HG03439 (cell line): ENCODE results near the gene FAM107B.

Source experiments
- ATAC-seq: cut with Tn5 transposase; IDR thresholded peaks from one replicate; pipeline ENCODE4 v1.9.1; 2021; ENCODE audit warnings: mild to moderate bottlenecking, moderate library complexity; ENCODE audit not compliant: unreplicated experiment

The FAM107B gene

DNA sequence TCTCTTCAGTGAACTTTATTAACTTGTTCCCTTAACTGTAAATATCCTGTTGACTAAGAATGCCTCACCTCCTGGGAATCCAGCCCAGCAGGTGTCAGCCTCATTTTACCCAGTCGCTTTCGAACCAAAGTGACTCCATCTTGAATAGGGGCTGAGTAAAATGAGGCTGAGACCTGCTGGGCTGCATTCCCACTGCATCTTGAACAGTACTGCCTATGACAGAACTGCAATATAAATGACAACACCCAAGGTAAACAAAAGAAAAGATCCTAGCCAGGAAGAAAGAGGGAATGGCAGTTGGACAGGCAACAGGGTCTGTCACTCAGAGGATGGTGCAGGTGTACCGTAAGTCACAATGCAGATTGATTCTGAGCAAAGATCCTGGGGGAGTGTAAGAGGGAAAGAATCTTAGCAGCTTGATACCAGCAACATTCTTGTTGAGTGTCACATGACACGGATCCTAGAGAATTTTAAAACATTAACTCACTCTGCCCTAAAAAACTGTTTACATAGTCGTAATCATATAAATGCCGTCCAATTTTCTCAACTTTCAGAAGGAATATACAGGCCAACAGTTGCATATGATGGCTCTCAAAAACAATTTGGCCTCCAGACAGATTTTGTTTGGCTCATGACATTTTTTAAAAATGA is 4.4 kb upstream of the FAM107B start:
- ATAC-seq = no peak

DNA sequence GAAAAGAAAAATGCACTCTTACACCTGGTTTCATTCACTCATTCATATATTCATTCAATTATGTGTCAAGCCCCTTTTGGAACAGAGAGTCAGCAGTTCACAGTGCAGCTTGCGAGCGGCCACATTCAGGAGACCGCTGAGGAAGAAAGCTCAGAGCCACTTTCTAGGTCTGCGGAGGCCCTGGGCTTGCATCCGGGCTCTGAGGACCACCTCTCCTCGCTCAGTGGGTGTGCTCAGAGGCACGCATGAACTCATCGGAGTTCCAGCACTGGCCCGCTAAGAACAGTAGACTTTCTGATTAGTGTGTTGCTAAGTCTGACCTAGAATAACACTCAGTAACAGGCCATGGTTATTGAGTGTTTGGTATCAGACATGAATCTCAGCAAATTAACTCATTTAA is 1.8 kb upstream of the FAM107B start:
- no peak for ATAC-seq

DNA sequence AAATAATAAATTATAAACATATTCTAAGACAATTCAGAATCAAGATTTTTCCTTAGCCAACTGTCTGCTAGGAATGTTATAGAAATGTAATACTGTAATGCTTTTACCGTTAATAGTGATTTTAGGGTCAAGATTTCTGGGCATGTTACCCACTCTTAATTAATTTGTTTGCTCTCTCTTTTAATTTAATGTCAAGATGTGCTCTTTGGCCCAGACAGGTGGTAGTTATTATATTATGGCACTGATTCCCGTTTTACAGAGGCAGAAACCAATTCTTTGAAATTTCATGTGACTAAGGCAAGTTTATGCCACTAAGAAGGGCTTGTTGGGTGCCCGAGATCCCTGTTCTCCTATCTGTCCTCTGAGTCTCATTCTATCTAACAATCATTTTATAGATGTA is 959 bp upstream of the FAM107B start:
- no peak for ATAC-seq

DNA sequence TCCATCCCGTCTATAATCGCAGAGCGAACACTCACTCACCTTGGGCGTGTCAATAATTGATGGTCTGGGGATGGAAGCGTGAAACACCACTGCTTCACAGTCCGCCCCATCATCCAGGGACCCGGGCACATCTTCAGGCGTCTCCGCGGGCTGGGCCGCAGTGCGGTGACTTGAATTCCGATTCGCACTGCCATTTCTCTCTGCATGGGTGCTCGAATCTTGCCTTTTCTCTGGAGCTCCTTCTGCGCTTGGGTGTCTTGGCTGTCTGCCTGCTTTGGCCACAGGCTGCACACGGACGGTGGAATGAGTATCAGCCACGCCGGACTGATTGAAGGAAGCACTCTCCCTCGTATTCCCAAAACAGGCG is 500 bp downstream of the FAM107B start:
- no peak for ATAC-seq

DNA sequence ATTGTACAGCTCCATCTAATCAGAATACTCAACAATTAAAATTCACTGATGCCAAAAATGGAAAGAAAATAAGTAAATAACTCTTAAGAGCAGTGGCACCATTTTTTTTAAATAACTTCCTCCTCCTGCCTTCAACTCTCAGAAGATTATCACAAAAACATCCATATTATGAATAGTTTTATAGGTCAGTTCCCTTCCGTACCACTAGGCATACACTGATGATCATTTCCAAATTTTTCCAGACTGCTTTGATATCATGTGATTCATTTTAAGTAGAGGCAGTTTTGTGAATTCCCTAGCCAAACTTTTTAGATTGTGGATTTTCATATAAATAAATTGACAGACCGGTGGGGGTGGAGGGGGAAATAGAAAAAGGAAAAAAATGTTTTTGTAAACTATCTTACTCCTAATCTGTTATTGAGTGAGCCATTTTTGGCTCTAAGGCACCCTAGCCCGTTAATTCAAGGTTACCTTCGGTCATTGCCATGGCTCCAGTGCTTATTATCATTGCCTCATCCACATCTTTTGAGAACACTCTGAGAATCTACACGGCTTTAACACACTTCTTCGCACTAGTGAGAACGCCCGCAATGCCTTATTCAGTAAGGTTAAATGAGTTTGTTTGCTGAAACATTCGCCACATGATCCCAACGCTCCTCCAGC is 1.0 kb downstream of the FAM107B start:
- no peak for ATAC-seq

DNA sequence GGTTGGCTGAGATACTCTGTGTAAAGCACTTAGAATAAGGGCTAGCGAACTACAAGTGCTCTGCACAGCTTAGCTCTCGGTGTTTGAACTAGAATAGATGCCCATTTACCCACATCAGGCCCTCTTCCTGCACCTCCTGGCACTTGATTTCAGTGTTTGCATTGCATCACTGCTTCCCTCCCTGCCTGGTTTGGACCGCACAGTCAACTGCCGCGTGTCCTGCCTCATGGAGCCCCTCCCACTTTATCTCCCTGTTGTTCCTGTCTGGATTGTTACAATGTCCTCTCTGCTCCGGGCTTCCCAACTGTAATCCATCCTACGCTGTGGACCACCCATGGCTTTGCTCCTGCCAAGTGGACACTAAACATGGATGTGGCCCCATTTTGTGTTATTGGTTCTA is 2.3 kb downstream of the FAM107B start:
- no peak for ATAC-seq

DNA sequence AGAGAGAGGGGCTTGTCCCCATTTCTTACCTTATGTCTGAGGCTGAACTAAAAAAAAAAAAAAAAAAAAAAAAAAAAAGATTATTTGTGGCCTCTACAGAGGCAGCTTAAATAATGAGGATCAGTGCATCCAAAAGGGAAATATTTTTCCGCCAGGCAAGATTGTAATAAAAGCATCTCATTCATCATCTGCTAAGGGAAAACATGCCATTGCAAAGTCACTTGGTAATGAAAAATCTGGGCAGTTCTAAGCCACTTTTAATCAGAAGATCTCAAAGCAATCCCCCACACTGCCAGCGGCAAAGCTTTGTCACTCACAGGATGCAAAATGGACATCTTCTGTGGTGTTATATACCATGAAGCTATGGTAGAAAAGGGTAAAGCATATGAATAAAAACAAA is 3.8 kb downstream of the FAM107B start:
- no peak for ATAC-seq

DNA sequence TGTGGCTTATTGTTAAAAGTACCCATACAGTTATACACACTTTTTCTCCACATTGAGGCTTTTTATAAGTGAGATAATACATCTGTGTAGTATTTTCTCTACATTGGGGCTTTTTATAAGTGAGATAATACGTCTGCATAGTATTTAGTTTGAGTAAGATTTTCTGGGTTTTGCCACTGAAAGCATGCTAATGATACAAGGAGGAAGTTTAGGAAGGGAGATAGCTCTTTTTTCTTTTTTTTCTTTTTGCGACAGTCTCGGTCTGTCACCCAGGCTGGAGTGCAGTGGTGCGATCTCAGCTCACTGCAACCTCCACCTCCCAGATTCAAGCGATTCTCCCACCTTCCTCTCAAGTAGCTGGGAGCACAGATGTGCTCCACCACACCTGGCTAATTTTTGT is 13.3 kb downstream of the FAM107B start:
- no peak for ATAC-seq

DNA sequence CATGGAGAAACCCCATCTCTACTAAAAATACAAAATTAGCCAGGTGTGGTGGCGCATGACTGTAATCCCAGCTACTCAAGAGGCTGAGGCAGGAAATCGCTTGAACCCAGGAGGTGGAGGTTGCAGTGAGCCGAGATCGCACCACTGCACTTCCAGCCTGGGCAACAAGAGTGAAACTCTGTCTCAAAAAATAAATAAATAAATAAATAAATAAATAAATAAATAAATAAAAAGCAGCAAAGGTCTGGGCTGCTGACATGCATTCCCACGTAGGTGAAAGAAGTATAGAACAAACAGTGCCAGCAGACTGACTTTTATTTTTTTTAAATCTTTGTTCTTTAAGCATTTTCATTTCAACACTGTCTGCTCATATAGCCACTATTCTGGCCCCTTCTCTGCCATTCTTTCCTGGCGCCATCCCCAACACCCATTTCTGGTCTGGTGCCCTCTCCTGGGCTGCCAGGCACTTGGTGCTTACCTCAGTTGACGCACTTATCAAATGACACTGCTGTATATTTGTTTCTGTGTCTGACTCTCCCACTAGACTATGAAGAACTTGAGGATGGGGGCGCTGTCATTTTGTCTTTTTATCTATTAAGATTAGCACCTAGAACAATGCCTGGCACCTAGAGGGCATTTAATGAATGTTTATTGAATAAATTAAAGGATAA is 15.6 kb downstream of the FAM107B start:
- ATAC-seq = no peak

DNA sequence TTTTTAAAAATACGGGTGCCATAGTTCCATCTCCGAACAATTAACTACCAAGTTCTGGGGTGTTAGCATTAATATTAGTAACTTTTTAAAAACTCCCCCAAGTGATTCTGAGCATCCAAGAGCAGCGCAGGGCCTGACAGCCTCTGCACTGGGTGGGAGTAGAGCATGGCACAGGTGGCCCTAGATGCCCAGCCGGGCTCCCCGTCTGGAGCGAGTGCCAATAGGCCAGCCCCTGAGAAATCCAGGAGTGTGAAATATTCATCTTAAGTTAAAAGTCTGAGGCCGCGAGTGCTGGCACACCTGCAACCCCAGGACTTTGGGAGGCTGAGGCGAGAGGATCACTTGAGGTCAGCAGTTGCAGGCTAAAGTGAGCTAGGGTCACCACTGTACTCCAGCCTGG is 16.2 kb downstream of the FAM107B start:
- no peak for ATAC-seq

DNA sequence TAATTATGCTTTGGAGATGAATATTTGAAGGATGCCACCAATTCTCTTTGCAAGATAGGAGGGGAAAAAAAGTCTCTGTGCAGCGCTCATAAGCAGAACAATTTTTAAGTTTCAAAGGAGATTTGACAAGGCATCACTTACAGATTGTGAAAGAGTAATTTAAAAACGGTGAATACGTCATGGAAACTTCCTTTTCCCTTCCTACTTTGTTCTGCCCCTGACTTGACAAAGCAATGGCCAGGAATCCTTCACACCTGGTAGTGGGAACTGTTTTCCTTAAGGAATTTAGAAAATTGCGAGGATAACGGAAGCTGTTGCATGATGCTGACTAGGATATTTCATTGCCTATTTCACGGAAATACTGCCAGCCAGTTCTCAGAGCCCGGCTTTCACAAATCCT is 16.7 kb downstream of the FAM107B start:
- no peak for ATAC-seq

DNA sequence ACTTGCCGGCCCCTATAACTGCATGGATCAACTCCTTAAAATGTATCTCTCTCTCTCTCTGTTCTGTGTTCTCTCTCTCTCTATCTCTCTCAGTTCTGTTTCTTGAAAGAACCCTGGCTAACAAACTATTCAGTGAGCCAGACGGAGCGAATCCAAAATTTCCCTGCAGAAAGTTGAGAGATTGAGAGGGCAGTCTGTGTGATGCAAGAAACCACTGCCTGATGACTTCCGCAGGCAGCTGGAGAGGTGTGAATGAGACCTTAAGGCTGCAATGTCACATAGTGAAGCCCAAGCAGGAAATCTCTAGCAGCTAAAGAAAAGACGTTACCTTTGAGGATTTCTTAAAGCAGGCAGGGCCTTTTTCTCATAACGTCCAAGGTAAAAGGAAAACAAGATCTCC is 17.3 kb downstream of the FAM107B start:
- ATAC-seq = no peak

DNA sequence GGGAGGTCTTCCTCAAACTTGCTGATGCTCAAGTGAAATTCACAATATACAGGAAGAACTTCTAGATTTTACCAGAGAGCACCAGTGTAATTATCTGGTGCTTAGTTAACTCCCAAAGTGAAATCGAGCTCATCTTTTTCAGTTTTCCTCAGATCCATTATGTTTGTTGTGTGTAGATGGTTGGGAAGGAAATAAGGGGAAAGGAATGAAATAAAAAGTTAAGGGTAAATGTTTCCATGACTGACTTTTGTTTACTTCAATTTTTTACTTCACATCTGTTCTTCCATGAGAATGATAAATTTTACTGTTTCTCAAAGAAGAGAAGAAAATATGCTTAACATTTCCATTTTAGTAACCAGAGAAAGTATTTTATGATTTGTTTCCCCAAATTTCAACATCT is 21.3 kb downstream of the FAM107B start:
- ATAC-seq = no peak

DNA sequence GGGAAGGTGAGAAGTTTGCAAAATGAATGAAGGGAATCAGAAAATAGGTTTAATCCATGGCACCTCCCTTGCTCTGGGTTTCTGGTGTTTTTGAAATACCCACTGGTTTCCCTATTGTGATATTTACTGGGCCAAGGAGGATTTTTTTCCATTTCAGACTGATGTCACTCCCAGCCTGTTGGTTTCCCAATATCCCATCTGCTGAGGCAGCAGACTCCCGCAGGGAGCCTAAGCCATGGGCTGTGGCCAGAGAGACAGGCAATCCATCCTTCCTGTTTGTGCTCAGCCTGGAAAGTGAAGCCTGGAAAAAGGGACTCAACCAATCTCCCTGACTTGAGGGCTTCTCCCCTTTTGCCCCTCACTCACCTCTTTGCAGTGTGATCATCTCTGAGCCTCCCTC is 22.8 kb downstream of the FAM107B start:
- ATAC-seq = no peak

DNA sequence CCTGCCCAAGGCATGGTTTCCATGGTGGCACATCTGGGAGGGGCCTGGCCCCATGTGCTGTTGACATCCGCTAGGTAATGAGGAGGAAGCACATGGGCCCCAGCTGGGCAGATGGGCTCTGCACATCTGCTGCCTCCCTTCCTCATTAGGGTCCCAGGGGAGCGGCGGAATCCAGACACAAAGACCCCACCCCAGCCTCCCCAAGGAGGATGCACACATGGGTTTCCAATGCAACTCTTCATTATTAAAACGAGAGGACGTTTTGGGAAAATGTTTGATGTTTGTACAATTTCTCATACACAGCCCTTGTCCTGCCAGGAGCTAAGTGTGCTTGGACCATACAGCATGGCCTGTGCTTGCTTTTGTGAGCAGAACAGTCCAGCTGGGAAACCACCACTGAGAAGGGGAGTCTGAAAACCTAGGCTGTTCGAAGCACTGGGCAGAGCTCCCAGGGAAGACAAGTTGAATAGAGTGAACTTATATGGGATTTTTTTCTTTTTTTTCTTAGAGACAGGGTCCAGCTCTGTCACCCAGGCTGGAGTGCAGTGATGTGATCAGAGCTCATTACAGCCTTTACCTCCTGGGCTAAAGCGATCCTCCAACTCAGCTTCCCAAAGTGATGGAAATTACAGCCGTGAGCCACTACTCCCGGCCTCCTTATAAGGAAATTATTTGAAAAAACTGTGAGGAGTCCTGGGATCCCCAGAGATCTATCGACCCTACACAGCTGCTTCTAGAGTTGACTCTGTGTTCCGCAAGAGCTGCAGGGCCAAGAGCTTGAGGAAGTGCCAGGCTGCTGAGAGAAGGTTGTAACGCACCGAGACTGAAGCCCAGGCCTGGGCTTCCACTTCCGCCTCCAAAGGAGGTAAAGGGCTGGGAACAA is 23.4 kb downstream of the FAM107B start:
- ATAC-seq = no peak

DNA sequence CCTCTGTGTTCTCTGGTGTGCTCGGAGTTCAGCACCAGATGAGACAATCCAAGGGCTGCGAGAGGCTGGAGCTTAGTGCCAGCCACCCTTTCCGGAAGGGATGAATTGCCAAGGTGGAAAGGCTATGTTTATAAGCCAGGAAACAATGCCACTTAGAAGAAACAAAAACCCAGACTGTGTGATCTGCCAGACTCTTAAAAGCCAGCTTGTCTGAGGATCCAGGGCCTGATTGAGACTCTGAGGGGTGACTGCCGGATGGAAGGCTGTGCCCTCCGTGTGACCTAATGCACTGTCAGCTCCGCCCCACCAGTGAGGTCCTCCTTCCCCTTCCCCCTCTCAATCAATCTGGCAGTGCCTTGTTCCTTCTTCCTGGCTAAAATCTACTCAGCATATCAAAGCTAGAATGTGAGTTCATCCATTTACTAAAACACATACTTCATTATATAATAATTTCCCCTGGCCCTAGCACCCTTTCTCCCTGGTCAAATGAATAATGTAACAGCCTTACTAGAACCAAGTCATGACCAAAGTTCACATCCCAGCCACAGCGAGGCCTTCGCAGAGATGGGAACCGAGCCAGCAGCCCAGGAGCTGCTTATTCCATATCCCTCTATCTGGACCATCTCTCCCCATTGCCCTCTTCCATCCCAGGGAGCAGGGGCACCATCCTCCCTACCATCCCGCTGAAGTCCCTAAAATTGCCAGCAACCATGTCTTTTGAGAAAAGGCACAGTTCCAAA is 25.5 kb downstream of the FAM107B start:
- ATAC-seq = no peak

DNA sequence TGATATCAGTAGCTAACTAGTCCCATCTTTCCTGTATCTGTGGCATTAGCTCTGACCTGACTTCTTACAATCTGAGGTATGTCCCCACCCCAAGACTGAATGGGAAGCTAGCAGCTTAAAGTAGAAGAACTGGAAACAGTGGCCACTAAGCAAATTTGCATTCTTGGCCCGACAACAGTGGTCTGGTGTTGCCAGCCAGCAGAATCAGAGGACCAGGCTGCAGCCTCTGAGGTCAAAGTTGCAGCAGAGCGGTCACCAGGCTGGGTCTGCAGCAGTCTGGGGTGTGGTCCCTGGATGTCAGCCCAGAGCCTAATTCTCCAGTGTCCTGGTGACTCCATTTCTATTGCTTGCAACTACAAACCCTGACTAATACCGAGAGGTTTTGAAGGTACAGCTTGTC is 26.3 kb downstream of the FAM107B start:
- ATAC-seq = no peak

DNA sequence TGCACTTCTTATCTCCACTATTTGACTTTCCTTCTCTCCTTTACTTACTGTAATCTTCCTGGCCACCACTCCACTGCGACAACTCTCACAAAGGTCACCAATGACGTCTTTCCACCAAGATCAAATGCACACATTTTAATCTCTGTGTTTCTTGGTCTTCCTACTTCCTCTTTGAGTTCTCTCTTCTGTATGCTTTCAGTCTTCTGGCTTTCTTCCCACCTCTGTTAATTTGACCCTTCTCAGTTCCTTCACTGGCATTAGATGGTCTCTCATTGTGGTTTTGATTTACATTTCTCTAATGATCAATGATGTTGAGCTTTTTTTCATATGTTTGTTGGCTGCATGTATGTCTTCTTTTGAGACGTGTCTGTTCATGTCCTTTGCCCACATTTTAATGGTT is 31.9 kb downstream of the FAM107B start:
- ATAC-seq = peak; percentile 66

DNA sequence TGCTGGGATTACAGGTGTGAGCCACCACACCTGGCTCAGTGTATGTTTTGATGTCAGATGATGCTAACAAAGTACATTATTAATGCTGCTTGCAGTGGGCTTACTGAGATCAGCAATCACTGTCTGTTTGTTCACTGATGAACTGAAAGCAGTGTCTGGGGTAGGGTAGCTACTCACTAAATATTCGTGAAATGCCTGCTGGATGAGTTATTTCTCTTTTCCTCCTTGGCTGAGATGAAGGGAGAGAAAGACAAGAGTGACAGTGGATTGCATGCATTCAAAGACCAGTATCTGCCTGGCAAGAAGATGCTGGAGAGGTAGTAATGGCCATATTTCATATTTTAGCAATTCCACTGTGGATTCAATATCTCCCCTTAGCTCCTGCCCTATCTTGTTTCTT is 32.3 kb downstream of the FAM107B start:
- peak; percentile 15 for ATAC-seq

DNA sequence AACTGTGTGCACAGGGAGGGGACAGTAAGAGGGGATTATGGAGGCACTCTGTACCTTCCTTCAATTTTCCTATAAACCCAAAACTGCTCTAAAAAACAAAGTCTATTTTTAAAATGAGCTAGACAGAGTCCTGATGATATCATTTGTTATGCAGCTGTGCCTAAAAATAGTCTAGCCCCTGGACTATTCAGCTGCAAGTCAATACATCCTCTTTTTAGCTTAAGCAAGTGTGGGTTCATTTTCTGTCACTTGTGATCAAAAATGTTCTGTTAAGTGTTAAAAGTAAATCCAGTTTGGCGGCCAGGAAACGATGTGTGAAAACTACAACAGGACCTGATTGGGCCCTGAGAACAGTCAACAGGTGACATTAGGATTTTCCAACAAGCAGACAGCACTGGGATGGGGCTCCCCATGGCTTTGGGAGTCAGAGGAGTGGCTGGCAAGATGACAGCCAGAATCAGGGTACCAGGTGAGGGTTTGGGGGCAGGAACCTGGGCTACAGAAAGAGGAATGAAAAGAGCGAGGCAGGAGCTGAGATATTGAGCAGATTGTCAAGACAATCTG is 33.9 kb downstream of the FAM107B start:
- ATAC-seq = no peak
